Measurements from ENCODE around the gene BTBD2.

The BTBD2 gene

DNA sequence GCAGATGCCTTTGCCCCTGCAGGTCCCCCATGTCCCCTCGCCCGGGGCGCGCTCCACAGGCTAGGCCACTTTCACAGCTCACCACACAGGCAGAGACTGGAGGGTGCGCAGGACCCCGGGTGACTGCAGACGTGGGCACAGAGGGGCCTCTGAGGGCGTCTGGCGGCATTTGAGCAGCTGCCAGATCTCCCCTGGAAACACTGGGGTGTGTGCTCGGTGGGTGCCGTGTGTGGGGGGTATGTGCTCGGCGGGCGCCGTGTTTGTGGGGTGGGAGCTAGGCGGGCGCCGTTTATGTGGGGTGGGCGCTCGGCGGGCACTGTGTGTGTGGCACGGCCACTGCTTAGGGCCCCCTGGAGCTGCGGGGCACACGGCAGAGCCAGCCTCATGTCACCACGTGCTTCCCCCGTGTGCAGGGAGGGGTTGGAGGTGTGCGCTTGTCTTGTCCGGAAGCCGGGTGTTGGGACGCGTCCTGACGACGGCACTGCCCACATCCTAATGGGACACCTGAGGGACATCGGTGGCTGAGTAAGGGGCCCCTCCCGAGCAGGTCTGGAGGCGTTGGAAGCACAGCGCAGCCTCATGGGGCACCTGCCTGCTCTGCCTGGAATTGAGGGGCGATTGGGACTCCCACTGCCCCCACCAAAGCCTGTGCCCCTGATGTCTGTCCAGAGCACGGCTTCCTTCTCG, 57.8 kb downstream of the BTBD2 start:
- ChIA-PET POLR2A (no interaction called here), CTCF (no interaction called here)
- no peak for TF ChIP-seq TARDBP (IDR thresholded peaks at IDR 0.05)
- TF ChIP-seq BHLHE40 (IDR thresholded peaks at IDR 0.05; ENCODE audit: borderline replicate concordance): no peak
- no peak for TF ChIP-seq HDGF (IDR thresholded peaks at IDR 0.05; ENCODE audit: borderline replicate concordance)
- no peak for TF ChIP-seq FOXK2 (IDR thresholded peaks at IDR 0.05)
- no peak for TF ChIP-seq L3MBTL2 (conservative IDR thresholded peaks at IDR 0.05)
- no peak for TF ChIP-seq LEF1 (IDR thresholded peaks at IDR 0.05; ENCODE audit: borderline replicate concordance)
- TF ChIP-seq ELF4 (IDR thresholded peaks at IDR 0.05): no peak
- no peak for TF ChIP-seq SUZ12 (IDR thresholded peaks at IDR 0.05)
- TF ChIP-seq, protein P1, sequence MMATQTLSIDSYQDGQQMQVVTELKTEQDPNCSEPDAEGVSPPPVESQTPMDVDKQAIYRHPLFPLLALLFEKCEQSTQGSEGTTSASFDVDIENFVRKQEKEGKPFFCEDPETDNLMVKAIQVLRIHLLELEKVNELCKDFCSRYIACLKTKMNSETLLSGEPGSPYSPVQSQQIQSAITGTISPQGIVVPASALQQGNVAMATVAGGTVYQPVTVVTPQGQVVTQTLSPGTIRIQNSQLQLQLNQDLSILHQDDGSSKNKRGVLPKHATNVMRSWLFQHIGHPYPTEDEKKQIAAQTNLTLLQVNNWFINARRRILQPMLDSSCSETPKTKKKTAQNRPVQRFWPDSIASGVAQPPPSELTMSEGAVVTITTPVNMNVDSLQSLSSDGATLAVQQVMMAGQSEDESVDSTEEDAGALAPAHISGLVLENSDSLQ (IDR thresholded peaks at IDR 0.05): no peak
- TF ChIP-seq SP1 (IDR thresholded peaks at IDR 0.05): no peak
- no peak for TF ChIP-seq FOXM1 (IDR thresholded peaks at IDR 0.05; ENCODE audit: borderline replicate concordance)
- no peak for TF ChIP-seq ARNT (IDR thresholded peaks at IDR 0.05)
- TF ChIP-seq ZNF384 (IDR thresholded peaks at IDR 0.05): no peak
- TF ChIP-seq FOXA1 (IDR thresholded peaks at IDR 0.05): no peak
- TF ChIP-seq CTBP1 (IDR thresholded peaks at IDR 0.05; ENCODE audit: borderline replicate concordance): no peak
- TF ChIP-seq NFRKB (IDR thresholded peaks at IDR 0.05): no peak
- no peak for DNase-seq (ENCODE audit: extremely low spot score)

DNA sequence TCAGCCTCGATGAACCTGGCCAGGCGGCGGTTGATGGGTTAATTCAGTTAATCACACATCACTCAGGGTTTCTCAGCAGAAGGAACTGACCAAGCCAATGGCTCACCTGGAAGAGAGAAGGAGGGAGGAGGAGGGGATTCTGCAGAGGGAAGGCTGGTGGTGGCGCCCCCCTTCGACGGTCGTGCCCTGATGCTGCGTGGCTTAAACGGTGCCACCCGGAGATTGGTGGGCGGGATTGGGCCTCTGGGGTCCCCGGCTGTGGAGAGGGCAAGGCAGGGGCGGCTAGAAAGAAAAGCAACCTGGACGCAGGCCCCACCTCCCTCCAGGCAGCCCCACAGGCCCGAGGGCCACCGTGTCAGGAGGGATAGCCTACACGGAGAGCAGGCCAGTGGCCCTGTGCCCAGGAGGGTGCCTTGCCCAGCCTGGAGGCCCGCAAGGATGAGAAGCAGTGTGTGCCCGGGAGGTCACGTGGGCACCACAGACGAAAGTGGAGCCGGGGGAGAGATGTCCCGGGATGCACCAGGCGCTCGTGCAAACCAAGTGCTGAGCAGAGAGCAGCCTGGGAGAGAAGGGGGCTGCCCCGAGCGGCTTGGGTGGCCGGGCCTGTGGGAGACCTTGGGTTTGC, 58.5 kb downstream of the BTBD2 start:
- CTCF ChIA-PET: no interaction called here
- TF ChIP-seq L3MBTL2 (conservative IDR thresholded peaks at IDR 0.05) (no peak), FOXK2 (IDR thresholded peaks at IDR 0.05) (no peak), SP1 (IDR thresholded peaks at IDR 0.05) (no peak), BHLHE40 (IDR thresholded peaks at IDR 0.05; ENCODE audit: borderline replicate concordance) (no peak), ZNF384 (IDR thresholded peaks at IDR 0.05) (no peak), FOXA1 (IDR thresholded peaks at IDR 0.05) (no peak), NFRKB (IDR thresholded peaks at IDR 0.05) (no peak), FOXM1 (IDR thresholded peaks at IDR 0.05; ENCODE audit: borderline replicate concordance) (no peak), SUZ12 (IDR thresholded peaks at IDR 0.05) (no peak)
- no peak for DNase-seq (ENCODE audit: extremely low spot score)

DNA sequence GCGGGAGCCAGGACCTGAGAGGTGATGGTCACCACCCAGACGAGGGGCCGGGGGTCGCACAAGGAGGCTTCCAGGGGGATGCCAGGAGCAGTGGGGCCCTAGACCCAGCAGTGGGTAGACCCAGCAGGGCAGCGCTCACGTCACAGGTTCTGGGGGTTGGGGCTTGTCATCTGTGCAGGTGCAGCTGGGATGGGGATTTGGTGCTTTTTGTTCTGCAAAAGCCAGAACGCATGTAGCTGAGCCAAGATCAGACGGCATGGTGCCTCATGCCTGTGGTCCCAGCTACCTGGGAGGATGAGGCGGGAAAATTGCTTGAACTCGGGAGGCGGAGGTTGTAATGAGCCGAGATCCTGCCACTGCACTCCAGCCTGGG, 59.4 kb downstream of the BTBD2 start:
- no peak for TF ChIP-seq TARDBP (IDR thresholded peaks at IDR 0.05)
- TF ChIP-seq FOXK2 (IDR thresholded peaks at IDR 0.05): no peak
- TF ChIP-seq CTBP1 (IDR thresholded peaks at IDR 0.05; ENCODE audit: borderline replicate concordance): no peak
- no peak for TF ChIP-seq ELF4 (IDR thresholded peaks at IDR 0.05)
- TF ChIP-seq SP1 (IDR thresholded peaks at IDR 0.05): no peak
- no peak for TF ChIP-seq ZNF384 (IDR thresholded peaks at IDR 0.05)
- TF ChIP-seq, protein P1 (IDR thresholded peaks at IDR 0.05): no peak
- TF ChIP-seq LEF1 (IDR thresholded peaks at IDR 0.05; ENCODE audit: borderline replicate concordance): no peak
- TF ChIP-seq HDGF (IDR thresholded peaks at IDR 0.05; ENCODE audit: borderline replicate concordance): no peak
- no peak for TF ChIP-seq BHLHE40 (IDR thresholded peaks at IDR 0.05; ENCODE audit: borderline replicate concordance)
- no peak for TF ChIP-seq FOXA1 (IDR thresholded peaks at IDR 0.05)
- no peak for DNase-seq (ENCODE audit: extremely low spot score)
- POLR2A ChIA-PET: no interaction called here
- CTCF ChIA-PET: no interaction called here

More for the DNA sequence above, 58.5 kb downstream of the BTBD2 start:
- POLR2A ChIA-PET: no interaction called here

DNA sequence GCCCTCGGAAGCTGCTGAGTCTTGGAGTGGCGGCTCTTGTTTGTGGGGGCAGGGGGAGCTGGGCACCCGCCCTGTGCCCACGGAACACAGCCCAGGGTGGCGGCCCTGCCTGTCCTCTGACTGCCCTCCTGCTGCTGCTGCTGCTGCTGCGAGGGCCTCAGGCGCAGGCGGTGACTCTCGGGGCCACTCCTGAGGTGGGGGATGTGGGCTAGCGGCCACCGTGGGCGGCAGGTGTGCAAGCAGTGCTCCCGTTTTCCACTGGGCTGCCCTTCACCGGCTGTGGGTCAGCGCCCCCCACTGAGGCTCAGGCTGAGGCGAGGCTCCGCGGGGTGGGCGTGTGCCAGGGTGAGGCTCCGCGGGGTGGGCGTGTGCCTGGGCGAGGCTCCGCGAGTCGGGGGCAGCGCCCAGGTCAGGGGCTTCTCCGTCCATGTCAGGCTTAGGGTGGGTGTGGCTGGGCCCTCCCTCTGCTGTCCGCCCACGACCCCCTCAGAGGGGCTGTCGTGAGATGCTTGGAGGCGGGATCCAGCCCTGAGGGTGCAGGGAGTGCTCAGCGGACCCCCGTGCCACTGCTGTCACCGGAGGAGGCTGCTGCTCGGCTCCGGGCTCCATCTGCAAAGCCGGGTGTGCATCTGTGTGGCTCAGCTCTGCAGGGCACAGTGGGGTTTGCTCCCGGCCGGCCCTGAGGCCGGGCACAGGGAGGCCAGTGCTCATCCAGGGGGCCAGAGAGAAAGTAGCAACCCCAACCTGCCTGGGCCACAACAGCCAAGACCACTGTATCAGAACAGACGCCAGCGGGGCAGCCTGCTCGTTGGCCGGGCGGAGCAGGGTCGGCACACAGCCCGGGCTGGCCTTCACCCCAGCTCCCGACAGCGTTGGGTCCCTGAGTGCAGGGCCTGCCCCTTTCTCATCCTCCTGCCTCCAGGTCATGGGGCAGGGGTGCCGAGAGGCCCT, 60.1 kb downstream of the BTBD2 start:
- ChIA-PET POLR2A (no interaction called here), CTCF (no interaction called here)
- DNase-seq (ENCODE audit: extremely low spot score): no peak
- TF ChIP-seq ELF4 (IDR thresholded peaks at IDR 0.05) (no peak), FOXM1 (IDR thresholded peaks at IDR 0.05; ENCODE audit: borderline replicate concordance) (no peak), HDGF (IDR thresholded peaks at IDR 0.05; ENCODE audit: borderline replicate concordance) (no peak), TARDBP (IDR thresholded peaks at IDR 0.05) (no peak), CTBP1 (IDR thresholded peaks at IDR 0.05; ENCODE audit: borderline replicate concordance) (no peak), ARNT (IDR thresholded peaks at IDR 0.05) (no peak), SP1 (IDR thresholded peaks at IDR 0.05) (no peak), FOXK2 (IDR thresholded peaks at IDR 0.05) (no peak), FOXA1 (IDR thresholded peaks at IDR 0.05) (no peak), ZNF384 (IDR thresholded peaks at IDR 0.05) (no peak), SUZ12 (IDR thresholded peaks at IDR 0.05) (no peak), NFRKB (IDR thresholded peaks at IDR 0.05) (no peak), BHLHE40 (IDR thresholded peaks at IDR 0.05; ENCODE audit: borderline replicate concordance) (no peak), LEF1 (IDR thresholded peaks at IDR 0.05; ENCODE audit: borderline replicate concordance) (no peak), L3MBTL2 (conservative IDR thresholded peaks at IDR 0.05) (no peak)
- TF ChIP-seq, protein P1 (IDR thresholded peaks at IDR 0.05): no peak

DNA sequence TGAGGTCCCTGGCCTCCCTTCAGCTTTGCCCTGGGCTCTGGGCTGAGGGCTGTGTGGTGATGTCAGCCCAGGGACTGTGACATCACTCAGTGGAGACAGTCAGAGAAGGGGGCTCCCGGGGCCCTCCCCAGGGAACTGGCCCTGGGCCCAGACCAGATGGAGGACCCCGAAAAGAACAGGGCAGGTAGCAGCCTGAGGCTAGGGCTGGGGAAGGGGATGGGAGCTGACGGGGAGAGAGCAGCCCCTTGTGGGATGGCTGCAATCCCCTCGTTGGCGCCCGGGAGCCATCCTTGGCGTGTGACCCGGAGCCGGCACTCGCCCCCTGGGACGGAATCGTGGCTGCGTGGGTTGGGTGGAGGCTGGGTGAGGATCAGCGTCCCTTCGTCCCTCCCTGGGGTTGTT, 61.0 kb downstream of the BTBD2 start:
- DNase-seq (ENCODE audit: extremely low spot score): no peak
- POLR2A ChIA-PET: no interaction called here
- TF ChIP-seq CTBP1 (IDR thresholded peaks at IDR 0.05; ENCODE audit: borderline replicate concordance) (no peak), FOXK2 (IDR thresholded peaks at IDR 0.05) (no peak), ARNT (IDR thresholded peaks at IDR 0.05) (no peak), SP1 (IDR thresholded peaks at IDR 0.05) (no peak), LEF1 (IDR thresholded peaks at IDR 0.05; ENCODE audit: borderline replicate concordance) (no peak), TARDBP (IDR thresholded peaks at IDR 0.05) (no peak), FOXA1 (IDR thresholded peaks at IDR 0.05) (no peak), NFRKB (IDR thresholded peaks at IDR 0.05) (no peak), FOXM1 (IDR thresholded peaks at IDR 0.05; ENCODE audit: borderline replicate concordance) (no peak), BHLHE40 (IDR thresholded peaks at IDR 0.05; ENCODE audit: borderline replicate concordance) (no peak), HDGF (IDR thresholded peaks at IDR 0.05; ENCODE audit: borderline replicate concordance) (no peak), ZNF384 (IDR thresholded peaks at IDR 0.05) (no peak), ELF4 (IDR thresholded peaks at IDR 0.05) (no peak), SUZ12 (IDR thresholded peaks at IDR 0.05) (no peak), L3MBTL2 (conservative IDR thresholded peaks at IDR 0.05) (no peak)
- TF ChIP-seq, protein P1 (IDR thresholded peaks at IDR 0.05): no peak
- CTCF ChIA-PET: no interaction called here

Data from HEK293T (cell line).